ENCODE results near the gene KCNQ4. TPM values are rescaled to one million over a fixed set of nuclear protein-coding genes. Genes with fewer than 3 reads are reported as not detected.

Gene KCNQ4
- 0.85 and 1.1 TPM in 2 replicates for total RNA-seq (ENCODE audit: low replicate concordance)
- long read RNA-seq: 0 reads

DNA sequence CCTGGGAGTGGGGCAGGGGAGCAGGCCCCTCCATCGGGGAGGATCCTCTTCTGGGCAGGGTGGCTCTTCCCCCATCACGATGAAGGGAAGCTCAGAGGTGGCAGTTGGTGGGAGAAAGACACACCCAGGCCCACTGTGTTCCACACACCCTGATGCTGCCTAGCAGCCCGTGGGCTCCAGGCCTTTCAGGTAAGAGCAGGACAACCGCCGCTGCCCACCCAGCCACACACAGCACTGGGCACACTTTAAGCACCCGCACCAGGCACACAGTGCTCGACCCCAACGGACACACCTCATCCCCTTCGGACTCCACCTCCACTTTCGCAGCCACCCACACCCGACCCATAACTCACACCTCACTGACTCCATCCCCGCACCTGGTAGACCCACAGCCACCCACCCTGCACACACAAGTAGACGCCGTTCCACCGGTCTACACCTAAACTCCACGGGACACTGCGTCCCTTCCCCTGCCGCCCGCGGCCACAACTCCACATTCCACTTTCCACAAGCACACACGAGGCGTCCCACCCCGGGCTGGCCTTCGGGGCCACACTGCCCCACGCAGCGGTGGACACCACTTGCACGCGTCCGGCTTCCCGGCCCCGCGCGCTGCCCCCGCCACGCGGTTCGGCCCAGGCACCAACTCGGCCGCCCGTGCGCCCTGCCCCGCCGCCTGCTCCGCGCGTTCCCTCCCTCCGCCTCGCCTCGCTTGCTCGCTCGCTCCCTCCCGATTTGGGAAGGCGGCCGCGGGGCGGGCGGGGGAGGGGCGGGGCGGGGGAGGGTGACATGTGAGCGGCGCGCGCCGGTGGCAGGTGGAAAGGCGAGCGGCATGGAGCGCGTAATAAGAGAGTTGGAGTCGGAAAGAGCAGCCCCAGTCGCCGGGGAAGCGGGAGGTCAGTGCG, at the start of gene KCNQ4:
Gene KCNQ4 (plus strand): TSS at position 787 of the 905 bp plus-strand sequence. CDS start 307 bp downstream, outside the sequence.
- DNase-seq (ENCODE audit: extremely low spot score, unreplicated experiment): no peak
- peak within 1 kb of the TSS; percentile 78 for H3K27ac Mint-ChIP-seq

DNA sequence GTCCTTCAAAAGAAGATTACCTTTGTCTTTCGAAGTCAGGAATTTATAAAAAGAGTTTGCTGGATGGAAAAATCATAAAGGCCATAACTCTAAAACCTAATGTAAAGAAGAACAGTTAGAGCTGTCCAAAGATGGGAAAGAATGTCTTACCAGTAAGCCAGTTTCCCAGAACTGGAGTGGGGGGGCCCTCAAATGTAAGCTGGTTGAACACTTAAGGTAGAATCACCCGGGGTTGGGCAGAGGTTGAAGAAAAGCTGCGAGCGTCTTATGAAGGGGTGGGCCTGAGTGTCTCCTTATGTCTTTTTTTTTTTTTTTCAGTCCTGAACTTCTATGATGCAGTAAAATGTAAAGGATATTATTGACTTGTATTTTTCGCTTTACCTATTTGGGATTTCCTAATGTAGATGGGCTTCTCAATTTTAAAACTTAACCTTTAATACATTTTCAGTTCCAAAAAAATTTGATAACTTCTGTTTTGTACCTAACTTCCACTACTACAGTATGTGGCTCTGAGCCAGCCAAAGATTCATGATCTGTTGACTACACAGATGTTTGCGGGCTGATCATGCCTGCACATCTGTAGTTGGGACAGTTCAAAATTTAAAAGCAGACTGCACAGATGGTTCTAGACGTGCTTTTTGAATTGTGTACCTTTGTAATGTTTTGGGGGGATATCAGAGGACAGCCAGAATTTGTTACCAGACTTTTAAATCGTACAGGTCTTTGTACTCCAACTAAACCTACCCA, 48.5 kb upstream of the KCNQ4 start:
- no peak for DNase-seq (ENCODE audit: extremely low spot score, unreplicated experiment)
- H3K4me1 Mint-ChIP-seq (ENCODE audit: unreplicated experiment): peaks cover 37% of the 10 kb centered on the region
- TF ChIP-seq, protein P1, sequence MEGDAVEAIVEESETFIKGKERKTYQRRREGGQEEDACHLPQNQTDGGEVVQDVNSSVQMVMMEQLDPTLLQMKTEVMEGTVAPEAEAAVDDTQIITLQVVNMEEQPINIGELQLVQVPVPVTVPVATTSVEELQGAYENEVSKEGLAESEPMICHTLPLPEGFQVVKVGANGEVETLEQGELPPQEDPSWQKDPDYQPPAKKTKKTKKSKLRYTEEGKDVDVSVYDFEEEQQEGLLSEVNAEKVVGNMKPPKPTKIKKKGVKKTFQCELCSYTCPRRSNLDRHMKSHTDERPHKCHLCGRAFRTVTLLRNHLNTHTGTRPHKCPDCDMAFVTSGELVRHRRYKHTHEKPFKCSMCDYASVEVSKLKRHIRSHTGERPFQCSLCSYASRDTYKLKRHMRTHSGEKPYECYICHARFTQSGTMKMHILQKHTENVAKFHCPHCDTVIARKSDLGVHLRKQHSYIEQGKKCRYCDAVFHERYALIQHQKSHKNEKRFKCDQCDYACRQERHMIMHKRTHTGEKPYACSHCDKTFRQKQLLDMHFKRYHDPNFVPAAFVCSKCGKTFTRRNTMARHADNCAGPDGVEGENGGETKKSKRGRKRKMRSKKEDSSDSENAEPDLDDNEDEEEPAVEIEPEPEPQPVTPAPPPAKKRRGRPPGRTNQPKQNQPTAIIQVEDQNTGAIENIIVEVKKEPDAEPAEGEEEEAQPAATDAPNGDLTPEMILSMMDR (conservative IDR thresholded peaks at IDR 0.05): no peak
- peaks cover 36% of the 10 kb centered on the region for H3K36me3 Mint-ChIP-seq
- no peak overlapping the region for H3K27ac Mint-ChIP-seq
- H3K27me3 Mint-ChIP-seq: no peaks in the 10 kb centered on the region
- H3K4me3 Mint-ChIP-seq: peak overlapping the region; percentile 33
- H3K9me3 Mint-ChIP-seq: no peaks in the 10 kb centered on the region

More for the DNA sequence above, at the start of gene KCNQ4:
- peaks cover 15% of the 10 kb centered on the region for H3K4me1 Mint-ChIP-seq (ENCODE audit: unreplicated experiment)
- H3K27me3 Mint-ChIP-seq: peaks cover 29% of the 10 kb centered on the region
- TF ChIP-seq, protein P1 (conservative IDR thresholded peaks at IDR 0.05): no peak
- H3K4me3 Mint-ChIP-seq: peak within 1 kb of the TSS; percentile 87
- H3K36me3 Mint-ChIP-seq: peaks cover 4% of the 10 kb centered on the region
- no peaks in the 10 kb centered on the region for H3K9me3 Mint-ChIP-seq

DNA sequence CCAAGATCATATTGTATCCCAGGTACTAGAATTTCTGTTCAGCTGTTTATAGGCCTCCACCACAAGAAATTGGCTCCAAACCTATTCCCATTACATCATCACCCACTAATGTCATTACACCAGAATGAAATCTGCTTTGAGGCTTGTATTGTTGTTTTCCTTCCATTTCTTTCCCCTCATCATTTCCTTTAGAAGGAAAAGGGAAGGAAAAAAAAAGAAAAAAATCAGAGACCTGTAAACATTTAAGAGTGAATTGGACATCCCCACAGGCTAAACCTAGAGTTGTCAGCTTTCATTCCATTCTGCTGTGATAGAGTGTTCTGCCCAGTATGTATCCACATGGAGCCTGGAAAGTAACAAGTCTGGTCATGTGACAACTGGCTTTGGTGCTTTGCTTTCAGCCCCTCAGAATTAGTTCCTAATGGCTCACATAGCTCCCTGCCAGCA, 47.5 kb upstream of the KCNQ4 start:
- Mint-ChIP-seq H3K36me3 (peaks cover 38% of the 10 kb centered on the region), H3K27me3 (no peaks in the 10 kb centered on the region), H3K4me1 (ENCODE audit: unreplicated experiment) (peaks cover 32% of the 10 kb centered on the region), H3K27ac (peak overlapping the region; percentile 37), H3K4me3 (peak overlapping the region; percentile 46), H3K9me3 (no peaks in the 10 kb centered on the region)
- no peak for DNase-seq (ENCODE audit: extremely low spot score, unreplicated experiment)
- TF ChIP-seq, protein P1 (conservative IDR thresholded peaks at IDR 0.05): no peak

DNA sequence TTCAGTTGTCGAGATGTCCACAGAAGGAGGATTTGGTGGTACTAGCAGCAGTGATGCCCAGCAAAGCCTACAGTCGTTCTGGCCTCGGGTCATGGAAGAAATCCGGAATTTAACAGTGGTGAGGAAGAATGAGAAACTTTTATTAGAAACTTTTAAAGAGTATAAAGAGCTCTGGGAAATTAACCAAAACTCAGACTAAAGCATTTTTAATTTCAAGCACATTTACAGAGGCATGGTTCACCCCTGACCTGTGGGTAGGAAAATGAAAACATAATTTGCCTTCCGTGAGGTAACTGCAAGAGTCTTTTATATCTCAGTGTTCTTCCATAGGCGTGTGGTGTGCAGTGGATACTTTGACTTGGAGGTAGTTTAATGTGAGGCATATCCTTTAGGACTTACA, 44.8 kb upstream of the KCNQ4 start:
- TF ChIP-seq, protein P1 (conservative IDR thresholded peaks at IDR 0.05): no peak
- Mint-ChIP-seq H3K36me3 (peaks cover 39% of the 10 kb centered on the region), H3K27me3 (no peaks in the 10 kb centered on the region), H3K4me1 (ENCODE audit: unreplicated experiment) (peaks cover 18% of the 10 kb centered on the region), H3K9me3 (no peaks in the 10 kb centered on the region), H3K4me3 (no peak overlapping the region), H3K27ac (no peak overlapping the region)
- DNase-seq (ENCODE audit: extremely low spot score, unreplicated experiment): no peak

DNA sequence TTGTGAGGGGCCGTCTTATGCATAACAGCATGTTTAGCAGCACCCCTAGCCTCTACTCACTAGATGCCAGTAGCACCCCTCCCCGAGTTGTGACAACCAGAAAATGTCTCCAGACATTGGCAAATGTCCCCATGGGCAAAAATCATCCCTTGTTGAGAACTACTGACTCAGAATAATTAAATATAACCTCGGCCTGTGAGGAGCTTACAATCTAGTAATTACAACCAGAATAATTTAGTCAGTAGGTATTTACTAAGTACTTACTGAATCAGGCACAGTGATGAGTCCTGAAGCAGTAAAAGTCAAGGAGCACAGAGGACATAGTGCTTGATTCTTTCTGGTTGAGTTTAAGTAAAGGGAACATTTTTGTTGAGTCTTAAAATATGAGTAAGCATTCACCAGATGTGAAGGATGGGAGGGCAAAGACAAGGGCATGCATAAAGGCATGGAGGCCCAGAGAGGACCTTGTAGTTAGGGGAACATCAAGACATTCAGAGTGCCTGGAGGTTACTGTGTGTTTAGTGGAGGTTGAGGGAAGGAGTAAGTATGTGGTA, 44.1 kb upstream of the KCNQ4 start:
- DNase-seq (ENCODE audit: extremely low spot score, unreplicated experiment): no peak
- H3K4me3 Mint-ChIP-seq: no peak overlapping the region
- H3K27me3 Mint-ChIP-seq: no peaks in the 10 kb centered on the region
- H3K36me3 Mint-ChIP-seq: peaks cover 39% of the 10 kb centered on the region
- H3K9me3 Mint-ChIP-seq: no peaks in the 10 kb centered on the region
- TF ChIP-seq, protein P1 (conservative IDR thresholded peaks at IDR 0.05): no peak
- H3K27ac Mint-ChIP-seq: no peak overlapping the region
- peaks cover 18% of the 10 kb centered on the region for H3K4me1 Mint-ChIP-seq (ENCODE audit: unreplicated experiment)
